Neural cell (in vitro differentiated cells): ENCODE results near the gene VRK1. TPM values are rescaled to one million over a fixed set of nuclear protein-coding genes. Genes with fewer than 3 reads are reported as not detected.

Experiments
- H2AFZ ChIP-seq: fragments of 200-600, 300-800 bp; sonication (generic), shearing (Covaris generic); 2 replicates; pipeline ENCODE4 v1.6.0; 2014; ENCODE audit warnings: low read depth, mild to moderate bottlenecking, antibody characterized with exemption, low read length, moderate library complexity
- H3F3A ChIP-seq: fragments of 200-600 bp; shearing (Covaris generic); 2 replicates; pipeline ENCODE4 v1.6.1; 2016; ENCODE audit warnings: mild to moderate bottlenecking, moderate library complexity, mixed read lengths, antibody characterized with exemption, low read length; ENCODE audit not compliant: insufficient read depth, poor library complexity, severe bottlenecking
- H3K27ac ChIP-seq: fragments of 200-600, 300-800 bp; sonication (generic), shearing (Covaris generic); 2 replicates; pipeline ENCODE4 v1.5.1; 2014; ENCODE audit warnings: mild to moderate bottlenecking, low read length, moderate library complexity
- H3K27me3 ChIP-seq: fragments of 300-800, 200-600 bp; sonication (generic), shearing (Covaris generic); 2 replicates; pipeline ENCODE4 v1.6.0; 2014; ENCODE audit warnings: mild to moderate bottlenecking, low read depth, low read length, moderate library complexity; ENCODE audit not compliant: insufficient read depth
- H3K36me3 ChIP-seq: fragments of 300-800, 200-600 bp; sonication (generic), shearing (Covaris generic); 2 replicates; pipeline ENCODE4 v1.5.1; 2014; ENCODE audit warnings: mild to moderate bottlenecking, antibody characterized with exemption, low read length, moderate library complexity; ENCODE audit not compliant: insufficient read depth
- H3K4me2 ChIP-seq: fragments of 300-800, 200-600 bp; sonication (generic), shearing (Covaris generic); 2 replicates; pipeline ENCODE4 v1.6.0; 2014; ENCODE audit warnings: mild to moderate bottlenecking, low read length
- H3K4me3 ChIP-seq: fragments of 300-800, 200-600 bp; sonication (generic), shearing (Covaris generic); 2 replicates; pipeline ENCODE4 v1.5.1; 2014; ENCODE audit warnings: mild to moderate bottlenecking, low read length, moderate library complexity
- H3K79me2 ChIP-seq: fragments of 200-600 bp; shearing (Covaris generic); replicated peaks from 2 replicates; pipeline ENCODE4 v1.6.0; 2014; ENCODE audit warnings: mild to moderate bottlenecking, low read length, moderate library complexity; ENCODE audit not compliant: insufficient read depth
- H3K9ac ChIP-seq: fragments of 300-800, 200-600 bp; sonication (generic), shearing (Covaris generic); 2 replicates; pipeline ENCODE4 v1.6.1; 2016; ENCODE audit warnings: mild to moderate bottlenecking, low read length, mixed read lengths
- H3K9me2 ChIP-seq: fragments of 200-600 bp; shearing (Covaris generic); 2 replicates; pipeline ENCODE4 v1.6.1; 2016; ENCODE audit warnings: mild to moderate bottlenecking, low read length, mixed read lengths; ENCODE audit not compliant: insufficient read depth
- H3K9me3 ChIP-seq: fragments of 200-600, 300-800 bp; sonication (generic), shearing (Covaris generic); 2 replicates; pipeline ENCODE4 v1.6.1; 2016; ENCODE audit warnings: mild to moderate bottlenecking, mixed run types, low read length, moderate library complexity, mixed read lengths
- H4K20me1 ChIP-seq: fragments of 200-600 bp; shearing (Covaris generic); 2 replicates; pipeline ENCODE4 v1.6.1; 2016; ENCODE audit warnings: mild to moderate bottlenecking, mixed run types; ENCODE audit not compliant: insufficient read depth
- CTCF ChIP-seq: fragments of 450-650 bp; IDR thresholded peaks from 2 replicates; pipeline ENCODE4 v1.5.1; 2014; ENCODE audit warnings: antibody characterized with exemption, mild to moderate bottlenecking, moderate library complexity; ENCODE audit not compliant: poor library complexity, severe bottlenecking
- EP300 ChIP-seq: fragments of 450-650 bp; conservative IDR thresholded peaks from 2 replicates; pipeline ENCODE4 v1.6.1; 2014; ENCODE audit warnings: antibody characterized with exemption, mild to moderate bottlenecking, moderate library complexity; ENCODE audit not compliant: poor library complexity, severe bottlenecking
- EZH2 ChIP-seq: fragments of 200-600, 300-800 bp; shearing (Covaris generic), sonication (generic); IDR thresholded peaks from 2 replicates; pipeline ENCODE4 v1.6.1; 2014; ENCODE audit warnings: antibody characterized with exemption, low read length, borderline replicate concordance, mild to moderate bottlenecking; ENCODE audit not compliant: insufficient read depth, poor library complexity, severe bottlenecking
- MXI1 ChIP-seq: fragments of 450-650 bp; conservative IDR thresholded peaks from 2 replicates; pipeline ENCODE4 v1.6.1; 2014; ENCODE audit warnings: antibody characterized with exemption, mild to moderate bottlenecking; ENCODE audit not compliant: poor library complexity, severe bottlenecking
- POLR2AphosphoS5 ChIP-seq: IDR thresholded peaks from 2 replicates; pipeline ENCODE4 v1.6.1; 2012
- RAD21 ChIP-seq: fragments of 450-650 bp; conservative IDR thresholded peaks from 2 replicates; pipeline ENCODE4 v1.6.1; 2014; ENCODE audit warnings: antibody characterized with exemption, mild to moderate bottlenecking, moderate library complexity
- SMC3 ChIP-seq: fragments of 450-650 bp; conservative IDR thresholded peaks from 2 replicates; pipeline ENCODE4 v1.6.1; 2014; ENCODE audit warnings: antibody characterized with exemption, mild to moderate bottlenecking, moderate library complexity; ENCODE audit not compliant: poor library complexity
- TAF1 ChIP-seq: IDR thresholded peaks from 2 replicates; pipeline ENCODE4 v1.6.1; 2012; ENCODE audit warnings: low read depth
- polyA plus RNA-seq: library from polyadenylated mRNA; depleted of rRNA; stranded (reverse); fragments of >200 nt; gene quantifications from 2 replicates; pipeline ENCODE4 v1.2.3, GENCODE V29; 2014
- TF ChIP-seq, protein P1 (sequence below): IDR thresholded peaks from 2 replicates; pipeline ENCODE4 v1.6.1; 2012; ENCODE audit warnings: borderline replicate concordance

The VRK1 gene
- polyA plus RNA-seq, 1 donor from 2014 or later = 86.0 TPM

GRCh38 chr14:96802963-96803362, 5.8 kb downstream of the VRK1 start:
- Histone ChIP-seq H3K27me3 (no peaks in the 10 kb centered on the region), H3K4me2 (no peak overlapping the region), H4K20me1 (no peaks in the 10 kb centered on the region), H3K9me2 (no peaks in the 10 kb centered on the region), H3F3A (peaks cover 6% of the 10 kb centered on the region), H3K27ac (peak overlapping the region; percentile 92), H2AFZ (no peak overlapping the region), H3K4me3 (no peak overlapping the region), H3K36me3 (no peaks in the 10 kb centered on the region), H3K9me3 (no peaks in the 10 kb centered on the region), H3K9ac (no peak overlapping the region), H3K79me2 (peaks cover 94% of the 10 kb centered on the region)
- no peak for TF ChIP-seq SMC3
- no peak for TF ChIP-seq POLR2AphosphoS5

- Histone ChIP-seq H4K20me1 (no peaks in the 10 kb centered on the region), H3K27ac (no peak overlapping the region), H3K9ac (no peak overlapping the region), H3K79me2 (peaks cover 84% of the 10 kb centered on the region), H3K36me3 (no peaks in the 10 kb centered on the region), H3K9me3 (no peaks in the 10 kb centered on the region), H2AFZ (no peak overlapping the region), H3F3A (peaks cover 4% of the 10 kb centered on the region), H3K9me2 (no peaks in the 10 kb centered on the region), H3K27me3 (no peaks in the 10 kb centered on the region), H3K4me2 (no peak overlapping the region), H3K4me3 (no peak overlapping the region)
- TF ChIP-seq TAF1 (no peak), RAD21 (no peak)
Measured at GRCh38 chr14:96803958-96804357, 6.8 kb downstream of the VRK1 start.

GRCh38 chr14:96804895-96805294, 7.7 kb downstream of the VRK1 start:
- Histone ChIP-seq H3K79me2 (peaks cover 78% of the 10 kb centered on the region), H3K27ac (no peak overlapping the region), H3K9me2 (no peaks in the 10 kb centered on the region), H3F3A (peaks cover 4% of the 10 kb centered on the region), H3K9me3 (no peaks in the 10 kb centered on the region), H3K4me2 (no peak overlapping the region), H3K9ac (no peak overlapping the region), H3K27me3 (no peaks in the 10 kb centered on the region), H4K20me1 (no peaks in the 10 kb centered on the region), H3K36me3 (no peaks in the 10 kb centered on the region), H3K4me3 (no peak overlapping the region), H2AFZ (no peak overlapping the region)
- TF ChIP-seq SMC3 (no peak), EZH2 (no peak), RAD21 (no peak), CTCF (no peak), POLR2AphosphoS5 (no peak), TAF1 (no peak), EP300 (no peak), MXI1 (no peak)
- TF ChIP-seq, protein P1, sequence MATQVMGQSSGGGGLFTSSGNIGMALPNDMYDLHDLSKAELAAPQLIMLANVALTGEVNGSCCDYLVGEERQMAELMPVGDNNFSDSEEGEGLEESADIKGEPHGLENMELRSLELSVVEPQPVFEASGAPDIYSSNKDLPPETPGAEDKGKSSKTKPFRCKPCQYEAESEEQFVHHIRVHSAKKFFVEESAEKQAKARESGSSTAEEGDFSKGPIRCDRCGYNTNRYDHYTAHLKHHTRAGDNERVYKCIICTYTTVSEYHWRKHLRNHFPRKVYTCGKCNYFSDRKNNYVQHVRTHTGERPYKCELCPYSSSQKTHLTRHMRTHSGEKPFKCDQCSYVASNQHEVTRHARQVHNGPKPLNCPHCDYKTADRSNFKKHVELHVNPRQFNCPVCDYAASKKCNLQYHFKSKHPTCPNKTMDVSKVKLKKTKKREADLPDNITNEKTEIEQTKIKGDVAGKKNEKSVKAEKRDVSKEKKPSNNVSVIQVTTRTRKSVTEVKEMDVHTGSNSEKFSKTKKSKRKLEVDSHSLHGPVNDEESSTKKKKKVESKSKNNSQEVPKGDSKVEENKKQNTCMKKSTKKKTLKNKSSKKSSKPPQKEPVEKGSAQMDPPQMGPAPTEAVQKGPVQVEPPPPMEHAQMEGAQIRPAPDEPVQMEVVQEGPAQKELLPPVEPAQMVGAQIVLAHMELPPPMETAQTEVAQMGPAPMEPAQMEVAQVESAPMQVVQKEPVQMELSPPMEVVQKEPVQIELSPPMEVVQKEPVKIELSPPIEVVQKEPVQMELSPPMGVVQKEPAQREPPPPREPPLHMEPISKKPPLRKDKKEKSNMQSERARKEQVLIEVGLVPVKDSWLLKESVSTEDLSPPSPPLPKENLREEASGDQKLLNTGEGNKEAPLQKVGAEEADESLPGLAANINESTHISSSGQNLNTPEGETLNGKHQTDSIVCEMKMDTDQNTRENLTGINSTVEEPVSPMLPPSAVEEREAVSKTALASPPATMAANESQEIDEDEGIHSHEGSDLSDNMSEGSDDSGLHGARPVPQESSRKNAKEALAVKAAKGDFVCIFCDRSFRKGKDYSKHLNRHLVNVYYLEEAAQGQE = no peak
